Upper lobe of left lung (tissue), 4 donors: ENCODE measurements around the gene ADAM12.

ENCODE experiments used
- POLR2A ChIP-seq, 4 donors: fragments of 450-650 bp; IDR thresholded peaks; one replicate each; pipeline ENCODE4 v1.5.1; 2016 to 2017; ENCODE audit warnings: antibody characterized with exemption in 4 of 4, mild to moderate bottlenecking in 2 of 4
- POLR2AphosphoS5 ChIP-seq, 2 donors: sonication (generic); formaldehyde crosslinking; IDR thresholded peaks; one replicate each; pipeline ENCODE4 v1.5.1; 2017; ENCODE audit warnings: antibody characterized with exemption in 2 of 2
- TF ChIP-seq, protein P1 (sequence below), 6 experiments: fragments of 450-650 bp in 4 of 6; fragments of 200-600 bp in 2 of 6; sonication (generic) in 2 of 6; IDR thresholded peaks; one replicate each; pipeline ENCODE4 v1.5.1; 2016 to 2019; ENCODE audit warnings: antibody characterized with exemption in 6 of 6

- TF ChIP-seq, protein P1, sequence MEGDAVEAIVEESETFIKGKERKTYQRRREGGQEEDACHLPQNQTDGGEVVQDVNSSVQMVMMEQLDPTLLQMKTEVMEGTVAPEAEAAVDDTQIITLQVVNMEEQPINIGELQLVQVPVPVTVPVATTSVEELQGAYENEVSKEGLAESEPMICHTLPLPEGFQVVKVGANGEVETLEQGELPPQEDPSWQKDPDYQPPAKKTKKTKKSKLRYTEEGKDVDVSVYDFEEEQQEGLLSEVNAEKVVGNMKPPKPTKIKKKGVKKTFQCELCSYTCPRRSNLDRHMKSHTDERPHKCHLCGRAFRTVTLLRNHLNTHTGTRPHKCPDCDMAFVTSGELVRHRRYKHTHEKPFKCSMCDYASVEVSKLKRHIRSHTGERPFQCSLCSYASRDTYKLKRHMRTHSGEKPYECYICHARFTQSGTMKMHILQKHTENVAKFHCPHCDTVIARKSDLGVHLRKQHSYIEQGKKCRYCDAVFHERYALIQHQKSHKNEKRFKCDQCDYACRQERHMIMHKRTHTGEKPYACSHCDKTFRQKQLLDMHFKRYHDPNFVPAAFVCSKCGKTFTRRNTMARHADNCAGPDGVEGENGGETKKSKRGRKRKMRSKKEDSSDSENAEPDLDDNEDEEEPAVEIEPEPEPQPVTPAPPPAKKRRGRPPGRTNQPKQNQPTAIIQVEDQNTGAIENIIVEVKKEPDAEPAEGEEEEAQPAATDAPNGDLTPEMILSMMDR (IDR thresholded peaks at IDR 0.05), result no peak
- TF ChIP-seq POLR2AphosphoS5 (IDR thresholded peaks at IDR 0.05) (no peak), POLR2A (IDR thresholded peaks at IDR 0.05) (no peak)
Measured at GRCh38 chr10:126397640-126398382, 9.5 kb upstream of the ADAM12 start.
